CD14-positive monocyte (primary cell): ENCODE data around the gene EPB41L5. TPM values are rescaled to one million over a fixed set of nuclear protein-coding genes. Genes with fewer than 3 reads are reported as not detected.

Experiments
- DNase-seq, 3 donors: peaks; one replicate each; pipeline ENCODE4 v3.0.0-alpha.2; 2011 to 2022
- H2AFZ ChIP-seq: 2 replicates; pipeline ENCODE4 v1.6.0; 2012; ENCODE audit warnings: mild to moderate bottlenecking, low read depth, low read length, inconsistent platforms; ENCODE audit not compliant: insufficient read depth, poor library complexity, severe bottlenecking
- H3K27ac ChIP-seq, 2 donors: 1 replicate in 1 of 2; 2 replicates in 1 of 2; pipeline ENCODE4 v1.5.1; 2012 to 2013; ENCODE audit warnings: low read length in 2 of 2, control low read depth in 1 of 2, inconsistent platforms in 1 of 2, low read depth in 1 of 2, mild to moderate bottlenecking in 1 of 2
- H3K27me3 ChIP-seq, 2 donors: one replicate each; pipeline versions ENCODE4 v1.6.0 to v1.6.1; 2011 to 2013; ENCODE audit warnings: low read length in 2 of 2; ENCODE audit not compliant: control insufficient read depth in 2 of 2, insufficient read depth in 2 of 2
- H3K36me3 ChIP-seq, 2 donors: replicated peaks in 1 of 2; 1 replicate in 1 of 2; 2 replicates in 1 of 2; pipeline versions ENCODE4 v1.5.1 to v1.6.1; 2012 to 2013; ENCODE audit warnings: low read length in 2 of 2, control low read depth in 1 of 2, inconsistent platforms in 1 of 2, mild to moderate bottlenecking in 1 of 2; ENCODE audit not compliant: insufficient read depth in 2 of 2, control insufficient read depth in 1 of 2
- H3K4me1 ChIP-seq, 2 donors: 1 replicate in 1 of 2; 2 replicates in 1 of 2; pipeline versions ENCODE4 v1.5.1 to v1.6.1; 2012 to 2013; ENCODE audit warnings: low read length in 2 of 2, control low read depth in 1 of 2, inconsistent platforms in 1 of 2, mild to moderate bottlenecking in 1 of 2, moderate library complexity in 1 of 2; ENCODE audit not compliant: insufficient read depth in 2 of 2, control insufficient read depth in 1 of 2
- H3K4me2 ChIP-seq: replicated peaks from 2 replicates; pipeline ENCODE3; 2012; ENCODE audit warnings: low read length, moderate library complexity, mild to moderate bottlenecking; ENCODE audit not compliant: poor library complexity, severe bottlenecking; ENCODE audit errors: extremely low read depth
- H3K4me3 ChIP-seq, 3 experiments: fragments of 200-600 bp in 1 of 3; sonication (generic) in 1 of 3; replicated peaks in 1 of 3; 1 replicate in 2 of 3; 2 replicates in 1 of 3; pipeline ENCODE4 v1.5.1; 2011 to 2013; ENCODE audit warnings: low read length in 3 of 3, mild to moderate bottlenecking in 3 of 3, control low read depth in 2 of 3, low read depth in 2 of 3, inconsistent platforms in 1 of 3, moderate library complexity in 1 of 3
- H3K79me2 ChIP-seq: 2 replicates; pipeline ENCODE4 v1.6.0; 2012; ENCODE audit warnings: mild to moderate bottlenecking, control low read depth, inconsistent platforms, low read length, moderate library complexity; ENCODE audit not compliant: insufficient read depth
- H3K9ac ChIP-seq: 2 replicates; pipeline ENCODE4 v1.6.0; 2017; ENCODE audit warnings: low read length, mild to moderate bottlenecking; ENCODE audit not compliant: insufficient read depth, poor library complexity, severe bottlenecking
- H3K9me3 ChIP-seq, 2 donors: replicated peaks in 1 of 2; 1 replicate in 1 of 2; 2 replicates in 1 of 2; pipeline versions ENCODE4 v1.5.1 to v1.6.1; 2012 to 2013; ENCODE audit warnings: low read length in 2 of 2, control low read depth in 1 of 2; ENCODE audit not compliant: control insufficient read depth in 1 of 2, insufficient read depth in 1 of 2
- H4K20me1 ChIP-seq: 2 replicates; pipeline ENCODE4 v1.6.0; 2012; ENCODE audit warnings: mild to moderate bottlenecking, low read length, control low read depth, moderate library complexity; ENCODE audit not compliant: insufficient read depth
- H3K27ac Mint-ChIP-seq, 7 donors: one replicate each; pipeline ENCODE4 v1.8.0; 2020; ENCODE audit warnings: mild to moderate bottlenecking in 7 of 7, mixed read lengths in 7 of 7, moderate library complexity in 6 of 7, inconsistent platforms in 2 of 7
- H3K27me3 Mint-ChIP-seq, 3 donors: one replicate each; pipeline ENCODE4 v1.8.0; 2021 to 2022; ENCODE audit warnings: low read depth in 3 of 3, mild to moderate bottlenecking in 3 of 3, mixed read lengths in 3 of 3, moderate library complexity in 3 of 3, inconsistent platforms in 1 of 3
- H3K36me3 Mint-ChIP-seq, 2 donors: one replicate each; pipeline ENCODE4 v1.8.0; 2020; ENCODE audit warnings: mixed read lengths in 2 of 2, inconsistent platforms in 1 of 2, mild to moderate bottlenecking in 1 of 2
- H3K4me1 Mint-ChIP-seq: one replicate; pipeline ENCODE4 v1.8.0; 2020; ENCODE audit warnings: mild to moderate bottlenecking, mixed read lengths
- H3K4me3 Mint-ChIP-seq, 2 donors: one replicate each; pipeline ENCODE4 v1.8.0; 2020; ENCODE audit warnings: mild to moderate bottlenecking in 2 of 2, mixed read lengths in 2 of 2, moderate library complexity in 1 of 2
- H3K9me3 Mint-ChIP-seq, 7 donors: one replicate each; pipeline ENCODE4 v1.8.0; 2020 to 2022; ENCODE audit warnings: mixed read lengths in 7 of 7, mild to moderate bottlenecking in 6 of 7, moderate library complexity in 6 of 7, inconsistent platforms in 2 of 7
- CTCF ChIP-seq: fragments of 200-600 bp; IDR thresholded peaks from one replicate; pipeline ENCODE4 v1.8.0; 2022; ENCODE audit warnings: antibody characterized with exemption, mild to moderate bottlenecking
- WGBS: methylation state at CpG from one replicate; pipeline ENCODE4 v1.1.5; 2013; ENCODE audit warnings: missing lambda C conversion rate; ENCODE audit not compliant: insufficient coverage; 5-methylcytosine and 5-hydroxymethylcytosine counted together
- intact Hi-C, 2 donors: fragments of 100-400 bp; cut with micrococcal nuclease; formaldehyde crosslinking; loops; one replicate each; pipeline versions ENCODE4 v1.15.0 to v1.15.1; 2023
- polyA plus RNA-seq, 3 donors: library from polyadenylated mRNA; depleted of rRNA in 1 of 3; unstranded in 2 of 3; stranded (reverse) in 1 of 3; fragments of 300-500 nt in 2 of 3; fragments of >200 nt in 1 of 3; fragmentation: Illumina TruSeq in 2 of 3; gene quantifications; 1 replicate in 2 of 3; 2 replicates in 1 of 3; pipeline ENCODE4 v1.2.3, GENCODE V29; 2012 to 2021

The EPB41L5 gene
- polyA plus RNA-seq, 3 donors = 1.4 to 2.4 (median 2.0) TPM

GRCh38 chr2:120105360-120105759 is 92.5 kb downstream of the EPB41L5 start:
- no peak for TF ChIP-seq CTCF
- no CpG with 5 or more reads among the region's 2 CpGs for WGBS
- intact Hi-C loops = no loop called here
- Mint-ChIP-seq H3K4me3 (no peak overlapping the region), H3K9me3 (no peaks in the 10 kb centered on the region), H3K27me3 (peaks cover 0 to 2% (median 1%) of the 10 kb centered on the region in 3 donors), H3K4me1 (peaks cover 20% of the 10 kb centered on the region), H3K27ac (no peak overlapping the region), H3K36me3 (peaks cover 0 to 3% of the 10 kb centered on the region in 2 donors)
- Histone ChIP-seq H4K20me1 (no peaks in the 10 kb centered on the region), H3K9ac (no peak overlapping the region), H3K27ac (no peak overlapping the region), H3K4me3 (no peak overlapping the region), H3K4me2 (no peak overlapping the region), H3K4me1 (peaks cover 18 to 20% of the 10 kb centered on the region in 2 donors), H3K36me3 (no peaks in the 10 kb centered on the region), H3K27me3 (no peaks in the 10 kb centered on the region), H3K9me3 (no peaks in the 10 kb centered on the region), H3K79me2 (no peaks in the 10 kb centered on the region), H2AFZ (no peak overlapping the region)
- no peak for DNase-seq

GRCh38 chr2:120108049-120108448 is 95.2 kb downstream of the EPB41L5 start:
- Histone ChIP-seq H3K4me2 (no peak overlapping the region), H3K9ac (no peak overlapping the region), H3K9me3 (no peaks in the 10 kb centered on the region), H3K4me1 (peaks cover 32 to 33% of the 10 kb centered on the region in 2 donors), H4K20me1 (no peaks in the 10 kb centered on the region), H2AFZ (no peak overlapping the region), H3K4me3 (no peak overlapping the region), H3K27me3 (no peaks in the 10 kb centered on the region), H3K27ac (no peak overlapping the region), H3K36me3 (no peaks in the 10 kb centered on the region), H3K79me2 (no peaks in the 10 kb centered on the region)
- H3K27me3 Mint-ChIP-seq = peaks cover 1 to 2% (median 1%) of the 10 kb centered on the region in 3 donors
- peaks cover 0 to 3% of the 10 kb centered on the region in 2 donors for H3K36me3 Mint-ChIP-seq
- H3K4me3 Mint-ChIP-seq = no peak overlapping the region
- intact Hi-C loops = no loop called here
- TF ChIP-seq CTCF = no peak
- no peaks in the 10 kb centered on the region for H3K9me3 Mint-ChIP-seq
- H3K27ac Mint-ChIP-seq = no peak overlapping the region
- H3K4me1 Mint-ChIP-seq = peaks cover 36% of the 10 kb centered on the region
- DNase-seq = no peak
